H1 (cell line): ENCODE measurements around the gene GABRA1.

ENCODE experiments used
- CTCF ChIP-seq, 3 experiments: IDR thresholded peaks; 1 replicate in 2 of 3; 2 replicates in 1 of 3; pipeline versions ENCODE4 v1.5.1 to v1.6.1; 2011; ENCODE audit warnings: low read length in 3 of 3, mild to moderate bottlenecking in 3 of 3, inconsistent platforms in 2 of 3, low read depth in 1 of 3, moderate library complexity in 1 of 3; ENCODE audit not compliant: insufficient read depth in 1 of 3; ENCODE audit errors: control extremely low read depth in 1 of 3
- GABPA ChIP-seq: IDR thresholded peaks from 2 replicates; pipeline ENCODE4 v1.6.1; 2011; ENCODE audit warnings: mild to moderate bottlenecking, low read length, moderate library complexity, borderline replicate concordance; ENCODE audit not compliant: insufficient read depth
- MAFK ChIP-seq: IDR thresholded peaks from 2 replicates; pipeline ENCODE4 v1.6.1; 2012; ENCODE audit warnings: low read depth, mild to moderate bottlenecking, improper control_type of control experiment, low read length

GRCh38 chr5:161846746-161847145 lies 1.2 kb upstream of the GABRA1 start:
- TF ChIP-seq CTCF (IDR thresholded peaks at IDR 0.05; ENCODE audit: control extremely low read depth in 1 of 3, insufficient read depth in 1 of 3, low read depth in 1 of 3, low read length in 3 of 3) (no peak), GABPA (no peak), MAFK (no peak)
